K562 (cell line): ENCODE results near the gene FBN1. TPM values are rescaled to one million over a fixed set of nuclear protein-coding genes. Genes with fewer than 3 reads are reported as not detected.

Experiments used
- ATAC-seq: fragments of 200-7000 bp; cut with Tn5 transposase; 3 replicates; pipeline ENCODE4 v1.9.1; 2020; ENCODE audit warnings: moderate library complexity
- BruUV-seq: library from RNA; stranded (reverse); fragments of 400-500 nt; replicated peaks from 2 replicates; lab custom pipeline; 2021; lab: Mats Ljungman, UMichigan
- CTCF ChIA-PET: fragments of 300-600 bp; formaldehyde crosslinking; extraction: SDS; loops from one replicate; lab custom pipeline; 2021; ENCODE audit warnings: low intra/inter-chr PET ratio; lab: Yijun Ruan, JAX
- POLR2A ChIA-PET: fragments of 300-600, 350-650 bp; sonication (Branson Sonifier 250); formaldehyde crosslinking; extraction: SDS; loops from one replicate; lab custom pipeline; 2021; ENCODE audit warnings: antibody characterized with exemption, inconsistent platforms; lab: Yijun Ruan, JAX
- DNase-seq, 4 experiments: peaks; one replicate each; pipeline versions ENCODE4 v3.0.0 to v3.0.0-alpha.2; 2011 to 2018; ENCODE audit warnings: low spot score in 3 of 4, mixed read lengths in 3 of 4; ENCODE audit errors: extremely low read depth in 1 of 4
- FAIRE-seq: peaks from 2 replicates; lab custom pipeline; 2011; peaks lifted over from hg19 to GRCh38; lab: Jason Lieb, UNC
- H2AFZ ChIP-seq: 2 replicates; pipeline ENCODE4 v1.6.0; 2011; ENCODE audit warnings: low read depth, low read length, control low read depth, inconsistent platforms
- H3K27ac ChIP-seq: fragments of 200-600 bp; 3 replicates; pipeline ENCODE4 v1.8.0; 2011; ENCODE audit warnings: low read depth, mild to moderate bottlenecking, control low read depth, inconsistent platforms, low read length, moderate library complexity, mixed read lengths; ENCODE audit errors: extremely low read depth
- H3K27me3 ChIP-seq, 2 experiments: fragments of 300-600 bp in 1 of 2; 2 replicates in 1 of 2; 3 replicates in 1 of 2; pipeline versions ENCODE4 v1.6.0 to v1.8.0; 2011; ENCODE audit warnings: inconsistent platforms in 2 of 2, low read length in 2 of 2, mild to moderate bottlenecking in 1 of 2, mixed read lengths in 1 of 2, moderate library complexity in 1 of 2; ENCODE audit not compliant: control insufficient read depth in 2 of 2, insufficient read depth in 2 of 2
- H3K36me3 ChIP-seq: fragments of 300-600 bp; 3 replicates; pipeline ENCODE4 v1.8.0; 2011; ENCODE audit warnings: mild to moderate bottlenecking, low read length, inconsistent platforms; ENCODE audit not compliant: control insufficient read depth, insufficient read depth
- H3K4me1 ChIP-seq, 2 experiments: fragments of 200-600 bp in 1 of 2; replicated peaks in 1 of 2; 2 replicates in 1 of 2; 3 replicates in 1 of 2; pipeline versions ENCODE4 v1.5.1 to v1.8.0; 2011; ENCODE audit warnings: inconsistent platforms in 2 of 2, low read length in 2 of 2, mild to moderate bottlenecking in 1 of 2, mixed read lengths in 1 of 2, moderate library complexity in 1 of 2; ENCODE audit not compliant: control insufficient read depth in 2 of 2, insufficient read depth in 2 of 2
- H3K4me2 ChIP-seq: 2 replicates; pipeline ENCODE4 v1.6.1; 2011; ENCODE audit warnings: low read length, control low read depth, inconsistent platforms, mixed read lengths; ENCODE audit not compliant: insufficient read depth
- H3K4me3 ChIP-seq: fragments of 200-600 bp; sonication (generic), shearing (Covaris generic); 2 replicates; pipeline ENCODE4 v1.5.1; 2016; ENCODE audit warnings: control low read depth, inconsistent platforms
- H3K79me2 ChIP-seq: fragments of 200-600 bp; 3 replicates; pipeline ENCODE4 v1.8.0; 2011; ENCODE audit warnings: low read length, inconsistent platforms; ENCODE audit not compliant: control insufficient read depth, insufficient read depth
- H3K9ac ChIP-seq, 2 experiments: 2 replicates each; pipeline versions ENCODE4 v1.6.0 to v1.6.1; 2011; ENCODE audit warnings: low read depth in 2 of 2, low read length in 2 of 2, control low read depth in 1 of 2, inconsistent platforms in 1 of 2, mild to moderate bottlenecking in 1 of 2, mixed read lengths in 1 of 2; ENCODE audit not compliant: insufficient read depth in 1 of 2
- H3K9me1 ChIP-seq: one replicate; pipeline ENCODE4 v1.6.0; 2011; ENCODE audit warnings: inconsistent platforms, mild to moderate bottlenecking, low read length, moderate library complexity; ENCODE audit not compliant: control insufficient read depth, insufficient read depth
- H3K9me3 ChIP-seq: replicated peaks from 2 replicates; pipeline ENCODE4 v1.5.1; 2011; ENCODE audit warnings: low read depth, low read length, inconsistent platforms; ENCODE audit not compliant: control insufficient read depth, insufficient read depth
- H4K20me1 ChIP-seq: replicated peaks from 2 replicates; pipeline ENCODE4 v1.6.1; 2011; ENCODE audit warnings: low read length, inconsistent platforms, mixed read lengths; ENCODE audit not compliant: control insufficient read depth, insufficient read depth
- CBX5 ChIP-seq: IDR thresholded peaks from 2 replicates; pipeline ENCODE4 v1.6.1; 2014; ENCODE audit warnings: low read depth, borderline replicate concordance
- CREM ChIP-seq: IDR thresholded peaks from 2 replicates; pipeline ENCODE4 v1.6.1; 2014; ENCODE audit warnings: antibody characterized with exemption, low read depth
- E2F3 ChIP-seq: fragments of 250-450 bp; sonication (Bioruptor Pico); IDR thresholded peaks from 2 replicates; pipeline ENCODE4 v1.4.0; 2020; ENCODE audit warnings: mild to moderate bottlenecking
- GATA2 ChIP-seq: sonication (generic); formaldehyde crosslinking; IDR thresholded peaks from 2 replicates; pipeline ENCODE4 v1.4.0; 2020; ENCODE audit warnings: mild to moderate bottlenecking, missing genetic modification reagents
- HIVEP1 ChIP-seq: fragments of 250-450 bp; sonication (Bioruptor Pico); IDR thresholded peaks from 2 replicates; pipeline ENCODE4 v1.4.0; 2020; ENCODE audit warnings: mild to moderate bottlenecking
- IRF2 ChIP-seq: sonication (generic); formaldehyde crosslinking; IDR thresholded peaks from 2 replicates; pipeline ENCODE4 v1.8.1; 2022; ENCODE audit warnings: mild to moderate bottlenecking, missing genetic modification reagents
- L3MBTL2 ChIP-seq: fragments of 450-650 bp; IDR thresholded peaks from 2 replicates; pipeline ENCODE4 v1.6.1; 2016; ENCODE audit warnings: mild to moderate bottlenecking, moderate library complexity
- NFXL1 ChIP-seq: fragments of 450-650 bp; formaldehyde crosslinking; IDR thresholded peaks from 2 replicates; pipeline ENCODE4 v1.4.0; 2021; ENCODE audit warnings: mild to moderate bottlenecking
- ZNF184 ChIP-seq: sonication (generic); formaldehyde crosslinking; IDR thresholded peaks from 2 replicates; pipeline ENCODE4 v1.5.0; 2020; ENCODE audit warnings: missing genetic modification reagents
- ZNF274 ChIP-seq: IDR thresholded peaks from 2 replicates; pipeline ENCODE4 v1.6.1; 2011; ENCODE audit warnings: low read depth, mild to moderate bottlenecking, low read length, moderate library complexity, borderline replicate concordance
- ZNF384 ChIP-seq: IDR thresholded peaks from 2 replicates; pipeline ENCODE4 v1.6.1; 2012; ENCODE audit warnings: low read depth, low read length, improper control_type of control experiment
- ZNF696 ChIP-seq: fragments of 250-450 bp; sonication (Bioruptor Pico); conservative IDR thresholded peaks from 2 replicates; pipeline ENCODE4 v1.4.0; 2020; ENCODE audit warnings: mild to moderate bottlenecking, moderate library complexity
- WGBS: fragments of 100-300 bp; shearing (Covaris generic); methylation state at CpG from one replicate; pipeline ENCODE4 v1.1.6; 2016; ENCODE audit warnings: low coverage, mixed read lengths; ENCODE audit not compliant: insufficient coverage; ENCODE audit errors: missing lambda C conversion rate; 5-methylcytosine and 5-hydroxymethylcytosine counted together
- in situ Hi-C: fragments of 300-500 bp; cut with MboI; formaldehyde crosslinking; loops from 4 replicates; pipeline ENCODE4 v1.15.0; 2018; ENCODE audit warnings: inconsistent platforms, mixed read lengths
- intact Hi-C: fragments of 100-400 bp; cut with micrococcal nuclease; formaldehyde crosslinking; loops from 2 replicates; pipeline ENCODE4 v1.14.2; 2022
- polyA plus RNA-seq, 8 experiments: library from polyadenylated mRNA; depleted of rRNA in 4 of 8; stranded (reverse) in 5 of 8; unstranded in 3 of 8; fragments of >200 nt; fragmentation: Nextera tagmentation in 2 of 8; fragmentation: Illumina TruSeq in 1 of 8; extraction: Ambion mirVana in 2 of 8; extraction: Trizol in 1 of 8; gene quantifications; 2 replicates each; pipeline versions ENCODE4 v1.2.1 to v1.2.3, GENCODE V29; 2011 to 2014; ENCODE audit warnings: inconsistent platforms in 1 of 8, missing spikeins in 1 of 8
- total RNA-seq, 7 experiments: library from RNA; depleted of rRNA in 6 of 7; stranded (reverse); fragments of >200 nt in 6 of 7; fragmentation: Illumina TruSeq in 2 of 7; extraction: Trizol in 2 of 7; gene quantifications; 2 replicates each; pipeline versions ENCODE4 v1.2.1 to v1.2.3, GENCODE V29; 2011 to 2021; ENCODE audit warnings: low replicate concordance in 1 of 7
- TF ChIP-seq, protein P1 (sequence below): fragments of 250-450 bp; sonication (Bioruptor Pico); IDR thresholded peaks from 2 replicates; pipeline ENCODE4 v1.5.0; 2020; ENCODE audit warnings: mild to moderate bottlenecking
- TF ChIP-seq, protein P2 (sequence below), 3 experiments: IDR thresholded peaks in 2 of 3; conservative IDR thresholded peaks in 1 of 3; 2 replicates each; pipeline ENCODE4 v1.5.1; 2011 to 2012; ENCODE audit warnings: low read length in 3 of 3, mild to moderate bottlenecking in 3 of 3, control low read depth in 2 of 3, improper control_type of control experiment in 1 of 3, inconsistent platforms in 1 of 3, low read depth in 1 of 3, mixed read lengths in 1 of 3, moderate library complexity in 1 of 3; ENCODE audit not compliant: insufficient read depth in 2 of 3
- TF ChIP-seq, protein P3 (sequence below): fragments of 200-400 bp; formaldehyde crosslinking; IDR thresholded peaks from 2 replicates; pipeline ENCODE4 v1.6.1; 2017; ENCODE audit warnings: mild to moderate bottlenecking, low read depth, low read length, moderate library complexity

The FBN1 gene
- total and polyA plus RNA-seq, 9 of the 15 experiments (the other 6 are each of a cell fraction or from before 2014, with no cell fraction given): 0.15 to 1.2 (median 0.60) TPM

DNA sequence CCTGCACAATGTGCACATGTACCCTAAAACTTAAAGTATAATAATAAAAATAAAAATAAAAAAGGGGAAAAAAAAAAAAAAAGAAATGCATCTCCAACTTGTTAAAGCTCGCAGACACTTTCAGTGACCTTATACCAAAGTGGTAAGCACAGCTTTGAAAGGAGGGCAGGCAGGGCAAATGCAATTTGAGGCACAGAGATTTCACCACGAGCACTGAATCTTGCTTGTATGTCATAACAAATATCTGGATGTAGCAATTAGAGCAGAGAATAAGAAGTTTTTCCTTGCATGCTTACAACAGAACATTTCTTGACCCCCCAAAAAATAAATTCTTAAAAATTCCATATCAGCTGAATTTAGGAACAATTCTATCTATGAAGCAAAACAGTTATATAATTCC lies 66.5 kb downstream of the FBN1 start:
- H3K27me3 ChIP-seq: no peaks in the 10 kb centered on the region
- TF ChIP-seq IRF2 (CRISPR knock-in tag) (no peak), CBX5 (no peak), ZNF274 (no peak), CREM (no peak), NFXL1 (CRISPR knock-in tag) (no peak), ZNF384 (no peak), HIVEP1 (CRISPR knock-in tag) (no peak), ZNF696 (CRISPR knock-in tag) (no peak), L3MBTL2 (no peak), E2F3 (no peak), GATA2 (CRISPR knock-in tag) (no peak), ZNF184 (CRISPR knock-in tag) (no peak)
- TF ChIP-seq, protein P1, sequence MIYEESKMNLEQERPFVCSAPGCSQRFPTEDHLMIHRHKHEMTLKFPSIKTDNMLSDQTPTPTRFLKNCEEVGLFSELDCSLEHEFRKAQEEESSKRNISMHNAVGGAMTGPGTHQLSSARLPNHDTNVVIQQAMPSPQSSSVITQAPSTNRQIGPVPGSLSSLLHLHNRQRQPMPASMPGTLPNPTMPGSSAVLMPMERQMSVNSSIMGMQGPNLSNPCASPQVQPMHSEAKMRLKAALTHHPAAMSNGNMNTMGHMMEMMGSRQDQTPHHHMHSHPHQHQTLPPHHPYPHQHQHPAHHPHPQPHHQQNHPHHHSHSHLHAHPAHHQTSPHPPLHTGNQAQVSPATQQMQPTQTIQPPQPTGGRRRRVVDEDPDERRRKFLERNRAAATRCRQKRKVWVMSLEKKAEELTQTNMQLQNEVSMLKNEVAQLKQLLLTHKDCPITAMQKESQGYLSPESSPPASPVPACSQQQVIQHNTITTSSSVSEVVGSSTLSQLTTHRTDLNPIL (CRISPR knock-in tag): no peak
- TF ChIP-seq, protein P2, sequence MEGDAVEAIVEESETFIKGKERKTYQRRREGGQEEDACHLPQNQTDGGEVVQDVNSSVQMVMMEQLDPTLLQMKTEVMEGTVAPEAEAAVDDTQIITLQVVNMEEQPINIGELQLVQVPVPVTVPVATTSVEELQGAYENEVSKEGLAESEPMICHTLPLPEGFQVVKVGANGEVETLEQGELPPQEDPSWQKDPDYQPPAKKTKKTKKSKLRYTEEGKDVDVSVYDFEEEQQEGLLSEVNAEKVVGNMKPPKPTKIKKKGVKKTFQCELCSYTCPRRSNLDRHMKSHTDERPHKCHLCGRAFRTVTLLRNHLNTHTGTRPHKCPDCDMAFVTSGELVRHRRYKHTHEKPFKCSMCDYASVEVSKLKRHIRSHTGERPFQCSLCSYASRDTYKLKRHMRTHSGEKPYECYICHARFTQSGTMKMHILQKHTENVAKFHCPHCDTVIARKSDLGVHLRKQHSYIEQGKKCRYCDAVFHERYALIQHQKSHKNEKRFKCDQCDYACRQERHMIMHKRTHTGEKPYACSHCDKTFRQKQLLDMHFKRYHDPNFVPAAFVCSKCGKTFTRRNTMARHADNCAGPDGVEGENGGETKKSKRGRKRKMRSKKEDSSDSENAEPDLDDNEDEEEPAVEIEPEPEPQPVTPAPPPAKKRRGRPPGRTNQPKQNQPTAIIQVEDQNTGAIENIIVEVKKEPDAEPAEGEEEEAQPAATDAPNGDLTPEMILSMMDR (IDR thresholded peaks at IDR 0.05 in 2 of 3, conservative IDR thresholded peaks at IDR 0.05 in 1 of 3; ENCODE audit: insufficient read depth in 2 of 3, low read depth in 1 of 3, low read length in 3 of 3): no peak
- TF ChIP-seq, protein P3, sequence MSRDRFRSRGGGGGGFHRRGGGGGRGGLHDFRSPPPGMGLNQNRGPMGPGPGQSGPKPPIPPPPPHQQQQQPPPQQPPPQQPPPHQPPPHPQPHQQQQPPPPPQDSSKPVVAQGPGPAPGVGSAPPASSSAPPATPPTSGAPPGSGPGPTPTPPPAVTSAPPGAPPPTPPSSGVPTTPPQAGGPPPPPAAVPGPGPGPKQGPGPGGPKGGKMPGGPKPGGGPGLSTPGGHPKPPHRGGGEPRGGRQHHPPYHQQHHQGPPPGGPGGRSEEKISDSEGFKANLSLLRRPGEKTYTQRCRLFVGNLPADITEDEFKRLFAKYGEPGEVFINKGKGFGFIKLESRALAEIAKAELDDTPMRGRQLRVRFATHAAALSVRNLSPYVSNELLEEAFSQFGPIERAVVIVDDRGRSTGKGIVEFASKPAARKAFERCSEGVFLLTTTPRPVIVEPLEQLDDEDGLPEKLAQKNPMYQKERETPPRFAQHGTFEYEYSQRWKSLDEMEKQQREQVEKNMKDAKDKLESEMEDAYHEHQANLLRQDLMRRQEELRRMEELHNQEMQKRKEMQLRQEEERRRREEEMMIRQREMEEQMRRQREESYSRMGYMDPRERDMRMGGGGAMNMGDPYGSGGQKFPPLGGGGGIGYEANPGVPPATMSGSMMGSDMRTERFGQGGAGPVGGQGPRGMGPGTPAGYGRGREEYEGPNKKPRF: no peak
- in situ Hi-C loops: no loop called here
- CTCF ChIA-PET: no interaction called here
- H3K4me3 ChIP-seq: no peak overlapping the region
- ATAC-seq (no peak), DNase-seq (no peak), FAIRE-seq (no peak)
- intact Hi-C loops: no loop called here
- H3K9me3 ChIP-seq: no peaks in the 10 kb centered on the region
- no peaks in the 10 kb centered on the region for H3K79me2 ChIP-seq
- POLR2A ChIA-PET: interaction anchor here (0.5 to 1.5 kb wide), 5 partner anchors 9 to 166 kb away, joined by 3 to 6 read pairs (median 3); no protein-coding TSS in a partner anchor
- no peaks in the 10 kb centered on the region for H3K9me1 ChIP-seq
- BruUV-seq: no TSS peak
- no peak overlapping the region for H3K9ac ChIP-seq
- no peaks in the 10 kb centered on the region for H3K36me3 ChIP-seq
- H3K27ac ChIP-seq: no peak overlapping the region
- 0 out of 2 replicates have a peak overlapping the region, but pooled peaks have one; percentile 75 for H2AFZ ChIP-seq
- H3K4me2 ChIP-seq: no peak overlapping the region
- WGBS: 92% methylated on average over 2 of the region's 2 CpGs
- H4K20me1 ChIP-seq: no peaks in the 10 kb centered on the region
- H3K4me1 ChIP-seq: peaks cover 0 to 16% of the 10 kb centered on the region in 2 experiments; a peak in 3 of 5 replicates
